Activated CD8-positive, alpha-beta T cell treated with anti-CD3 and anti-CD28 coated beads for 36 hours (primary cell): ENCODE measurements around the gene MAP3K3. TPM values are rescaled to one million over a fixed set of nuclear protein-coding genes. Genes with fewer than 3 reads are reported as not detected.

Experiments used
- ATAC-seq: fragments of 200-7000 bp; cut with Tn5 transposase; one replicate; pipeline ENCODE4 v1.10.0; 2021; ENCODE audit warnings: mild to moderate bottlenecking, moderate library complexity
- CTCF ChIA-PET: fragments of 350-600 bp; sonication (Branson Sonifier 250); formaldehyde crosslinking; loops from one replicate; lab custom pipeline; 2021; ENCODE audit warnings: antibody characterized with exemption; lab: Charles Lee
- POLR2A ChIA-PET: fragments of 350-600 bp; sonication (Branson Sonifier 250); formaldehyde crosslinking; loops from one replicate; lab custom pipeline; 2021; ENCODE audit warnings: antibody characterized with exemption; lab: Charles Lee
- DNase-seq: peaks from one replicate; pipeline ENCODE4 v3.0.0-alpha.2; 2020
- H3K27ac Mint-ChIP-seq: one replicate; pipeline ENCODE4 v1.8.0; 2021; ENCODE audit warnings: mild to moderate bottlenecking, mixed read lengths
- H3K27me3 Mint-ChIP-seq: one replicate; pipeline ENCODE4 v1.8.0; 2021; ENCODE audit warnings: mixed read lengths
- H3K36me3 Mint-ChIP-seq: one replicate; pipeline ENCODE4 v1.8.0; 2021; ENCODE audit warnings: low read depth, mixed read lengths
- H3K4me1 Mint-ChIP-seq: one replicate; pipeline ENCODE4 v1.8.0; 2021; ENCODE audit warnings: low read depth, mixed read lengths
- H3K4me3 Mint-ChIP-seq: one replicate; pipeline ENCODE4 v1.8.0; 2021; ENCODE audit warnings: mild to moderate bottlenecking, moderate library complexity, mixed read lengths
- H3K9me3 Mint-ChIP-seq: one replicate; pipeline ENCODE4 v1.8.0; 2021; ENCODE audit warnings: mixed read lengths
- intact Hi-C: fragments of 100-400 bp; cut with micrococcal nuclease; formaldehyde crosslinking; loops from one replicate; pipeline ENCODE4 v1.10.0; 2022
- total RNA-seq, 2 experiments: library from RNA; stranded (reverse); gene quantifications; one replicate each; pipeline ENCODE4 v1.2.3, GENCODE V29; 2021
- TF ChIP-seq, protein P1 (sequence below): fragments of 200-600 bp; IDR thresholded peaks from one replicate; pipeline ENCODE4 v1.8.0; 2022; ENCODE audit warnings: antibody characterized with exemption, mild to moderate bottlenecking

The MAP3K3 gene
- total RNA-seq, 2 experiments from 2014 or later: 20.6 to 22.5 TPM

- ChIA-PET POLR2A (no interaction called here), CTCF (interaction anchor here (0.7 kb wide), 1 partner anchor 1073 kb away, joined by 3 read pairs; no protein-coding TSS in a partner anchor)
- Mint-ChIP-seq H3K27me3 (no peaks in the 10 kb centered on the region), H3K4me3 (no peak overlapping the region), H3K9me3 (no peaks in the 10 kb centered on the region), H3K27ac (no peak overlapping the region), H3K4me1 (peaks cover 27% of the 10 kb centered on the region), H3K36me3 (peaks cover 10% of the 10 kb centered on the region)
- TF ChIP-seq, protein P1, sequence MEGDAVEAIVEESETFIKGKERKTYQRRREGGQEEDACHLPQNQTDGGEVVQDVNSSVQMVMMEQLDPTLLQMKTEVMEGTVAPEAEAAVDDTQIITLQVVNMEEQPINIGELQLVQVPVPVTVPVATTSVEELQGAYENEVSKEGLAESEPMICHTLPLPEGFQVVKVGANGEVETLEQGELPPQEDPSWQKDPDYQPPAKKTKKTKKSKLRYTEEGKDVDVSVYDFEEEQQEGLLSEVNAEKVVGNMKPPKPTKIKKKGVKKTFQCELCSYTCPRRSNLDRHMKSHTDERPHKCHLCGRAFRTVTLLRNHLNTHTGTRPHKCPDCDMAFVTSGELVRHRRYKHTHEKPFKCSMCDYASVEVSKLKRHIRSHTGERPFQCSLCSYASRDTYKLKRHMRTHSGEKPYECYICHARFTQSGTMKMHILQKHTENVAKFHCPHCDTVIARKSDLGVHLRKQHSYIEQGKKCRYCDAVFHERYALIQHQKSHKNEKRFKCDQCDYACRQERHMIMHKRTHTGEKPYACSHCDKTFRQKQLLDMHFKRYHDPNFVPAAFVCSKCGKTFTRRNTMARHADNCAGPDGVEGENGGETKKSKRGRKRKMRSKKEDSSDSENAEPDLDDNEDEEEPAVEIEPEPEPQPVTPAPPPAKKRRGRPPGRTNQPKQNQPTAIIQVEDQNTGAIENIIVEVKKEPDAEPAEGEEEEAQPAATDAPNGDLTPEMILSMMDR: no peak
- ATAC-seq (no peak), DNase-seq (no peak)
- intact Hi-C loops: no loop called here
These were observed 27.1 kb upstream of the MAP3K3 start for GRCh38 chr17:63595132-63595531.

DNA sequence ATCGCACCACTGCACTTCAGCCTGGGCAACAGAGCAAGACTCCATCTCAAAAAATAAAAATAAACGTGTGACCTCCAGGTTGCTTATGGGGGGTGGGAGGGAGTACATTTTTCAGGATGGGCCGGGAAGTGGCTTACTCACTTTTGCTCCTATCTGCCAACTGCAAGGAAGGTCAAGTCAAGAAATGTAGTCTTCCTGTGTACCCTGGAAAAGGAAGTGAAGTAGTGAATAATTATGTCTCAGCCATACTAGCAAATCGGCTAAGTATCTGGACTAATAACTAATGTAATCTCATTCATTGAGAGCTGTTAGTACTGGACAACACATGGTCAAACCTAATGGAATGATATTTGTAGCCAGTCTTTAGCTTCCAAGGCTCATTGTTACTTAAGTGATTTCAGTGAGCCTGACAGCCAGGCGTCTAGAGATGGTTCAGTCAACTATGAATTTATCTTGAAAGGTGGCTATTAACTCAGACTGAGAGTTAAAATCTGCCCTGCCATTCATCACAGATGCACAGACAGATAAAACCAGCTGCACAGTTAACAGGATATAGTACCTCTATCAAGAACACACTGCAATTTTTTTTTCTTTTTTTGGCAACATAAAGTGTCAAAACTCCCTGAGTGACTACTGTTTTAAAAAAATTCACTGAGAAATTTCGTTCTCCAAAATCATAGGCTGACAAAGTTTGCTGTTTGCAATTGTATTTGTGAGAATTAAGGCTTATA, 25.2 kb upstream of the MAP3K3 start:
- CTCF ChIA-PET: interaction anchor here (1.0 kb wide), 1 partner anchor 36 kb away, joined by 3 read pairs; no protein-coding TSS in a partner anchor
- Mint-ChIP-seq H3K4me3 (no peak overlapping the region), H3K27me3 (no peaks in the 10 kb centered on the region), H3K36me3 (peaks cover 2% of the 10 kb centered on the region), H3K27ac (peak overlapping the region; percentile 11), H3K9me3 (no peaks in the 10 kb centered on the region), H3K4me1 (peaks cover 35% of the 10 kb centered on the region)
- TF ChIP-seq, protein P1: no peak
- ATAC-seq (no peak), DNase-seq (no peak)
- intact Hi-C loops: no loop called here
- POLR2A ChIA-PET: interaction anchor here (0.9 kb wide), 1 partner anchor 28 kb away, joined by 4 read pairs; no protein-coding TSS in a partner anchor

DNA sequence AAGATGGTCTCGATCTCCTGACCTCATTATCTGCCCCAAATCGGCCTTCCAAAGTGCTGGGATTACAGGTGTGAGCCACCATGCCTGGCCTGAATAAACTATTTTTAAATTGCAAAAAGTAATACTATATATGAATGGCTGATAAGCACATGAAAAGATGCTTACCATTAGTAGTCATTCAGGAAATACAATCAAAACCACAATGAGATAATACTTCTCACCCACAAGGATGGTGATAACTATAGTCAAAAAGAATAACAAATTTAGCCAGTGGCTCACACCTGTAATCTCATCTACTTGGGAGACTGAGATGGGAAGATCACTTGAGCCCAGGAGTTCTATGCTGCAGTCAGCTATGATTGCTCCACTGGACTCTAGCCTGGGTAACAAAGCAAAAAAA, 23.9 kb upstream of the MAP3K3 start:
- ChIA-PET POLR2A (no interaction called here), CTCF (no interaction called here)
- intact Hi-C loops: no loop called here
- ATAC-seq: peak; percentile 19
- H3K4me1 Mint-ChIP-seq: peaks cover 37% of the 10 kb centered on the region
- H3K4me3 Mint-ChIP-seq: no peak overlapping the region
- DNase-seq: no peak
- no peaks in the 10 kb centered on the region for H3K9me3 Mint-ChIP-seq
- no peaks in the 10 kb centered on the region for H3K27me3 Mint-ChIP-seq
- H3K27ac Mint-ChIP-seq: no peak overlapping the region
- TF ChIP-seq, protein P1: no peak
- peaks cover 4% of the 10 kb centered on the region for H3K36me3 Mint-ChIP-seq

DNA sequence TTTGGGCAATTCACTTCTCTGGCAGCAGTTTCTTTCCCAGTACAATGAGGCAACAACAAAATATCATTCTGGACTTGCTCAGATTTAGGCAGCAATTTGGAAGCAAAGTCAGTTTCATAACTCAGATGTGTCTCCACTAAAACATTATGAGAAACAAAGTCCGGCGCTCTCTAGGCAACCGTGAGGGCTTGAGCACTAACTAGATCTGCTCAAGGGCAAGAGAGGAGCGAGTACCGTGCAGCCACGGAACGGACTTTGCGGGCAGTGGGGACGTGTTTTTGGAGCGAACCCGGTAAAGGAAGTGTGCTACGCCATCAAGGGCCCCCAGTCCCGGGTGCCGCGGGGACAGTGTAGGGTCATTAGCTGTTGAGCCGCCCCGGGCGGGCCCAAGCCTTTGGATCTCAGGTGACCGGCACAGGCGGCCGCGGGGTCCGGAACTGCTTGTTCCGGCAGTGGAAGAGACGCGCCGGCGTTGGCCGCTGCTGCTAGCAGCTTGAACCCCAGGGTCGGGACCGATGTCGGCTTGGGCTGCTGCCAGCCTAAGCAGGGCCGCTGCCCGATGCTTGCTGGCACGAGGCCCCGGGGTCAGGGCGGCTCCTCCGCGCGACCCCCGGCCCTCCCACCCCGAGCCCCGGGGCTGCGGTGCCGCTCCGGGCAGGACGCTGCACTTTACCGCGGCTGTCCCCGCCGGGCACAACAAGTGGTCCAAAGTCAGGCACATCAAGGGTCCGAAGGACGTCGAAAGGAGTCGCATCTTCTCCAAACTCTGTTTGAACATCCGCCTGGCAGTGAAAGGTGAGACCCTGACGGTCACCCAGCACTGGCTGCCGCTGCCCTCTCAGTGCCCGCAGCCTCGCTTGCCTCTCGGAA, 21.4 kb upstream of the MAP3K3 start, which contains the start of gene TACO1:
TSS of gene TACO1 (plus strand) at position 327 of the 870 bp plus-strand sequence. CDS start at position 516, 189 bp downstream.
- H3K27me3 Mint-ChIP-seq: no peaks in the 10 kb centered on the region
- intact Hi-C loops: loop anchor here (5.0 kb wide), 1 partner anchor 49 kb away; the partner anchor contains the start of gene DCAF7
- H3K27ac Mint-ChIP-seq: peak within 1 kb of the TSS; percentile 92
- H3K4me1 Mint-ChIP-seq: peaks cover 35% of the 10 kb centered on the region
- POLR2A ChIA-PET: interaction anchor here (0.8 to 3.4 kb wide), 11 partner anchors 8 to 141 kb away, joined by 3 to 19 read pairs (median 5); partner anchors contain the start of genes DCAF7 and MAP3K3
- peaks cover 8% of the 10 kb centered on the region for H3K36me3 Mint-ChIP-seq
- ATAC-seq (peak; percentile 95), DNase-seq (peak; percentile 83)
- CTCF ChIA-PET: interaction anchor here (3.0 to 3.1 kb wide), 2 partner anchors 11 to 175 kb away, joined by 19 to 35 read pairs; no protein-coding TSS in a partner anchor
- H3K4me3 Mint-ChIP-seq: peak within 1 kb of the TSS; percentile 95
- TF ChIP-seq, protein P1: no peak
- H3K9me3 Mint-ChIP-seq: no peaks in the 10 kb centered on the region
